Mammary epithelial cell (primary cell): ENCODE data around the gene SPOCD1.

Experiments
- EZH2 ChIP-seq: IDR thresholded peaks from 2 replicates; pipeline ENCODE4 v1.6.1; 2012; ENCODE audit warnings: low read length, inconsistent platforms, borderline replicate concordance
- TF ChIP-seq, protein P1 (sequence below), 2 donors: IDR thresholded peaks in 1 of 2; conservative IDR thresholded peaks in 1 of 2; 2 replicates each; pipeline ENCODE4 v1.5.1; 2011 to 2012; ENCODE audit warnings: inconsistent platforms in 2 of 2, low read length in 2 of 2, mild to moderate bottlenecking in 2 of 2, control low read depth in 1 of 2, low read depth in 1 of 2; ENCODE audit not compliant: insufficient read depth in 1 of 2; ENCODE audit errors: extremely low read depth in 1 of 2

DNA sequence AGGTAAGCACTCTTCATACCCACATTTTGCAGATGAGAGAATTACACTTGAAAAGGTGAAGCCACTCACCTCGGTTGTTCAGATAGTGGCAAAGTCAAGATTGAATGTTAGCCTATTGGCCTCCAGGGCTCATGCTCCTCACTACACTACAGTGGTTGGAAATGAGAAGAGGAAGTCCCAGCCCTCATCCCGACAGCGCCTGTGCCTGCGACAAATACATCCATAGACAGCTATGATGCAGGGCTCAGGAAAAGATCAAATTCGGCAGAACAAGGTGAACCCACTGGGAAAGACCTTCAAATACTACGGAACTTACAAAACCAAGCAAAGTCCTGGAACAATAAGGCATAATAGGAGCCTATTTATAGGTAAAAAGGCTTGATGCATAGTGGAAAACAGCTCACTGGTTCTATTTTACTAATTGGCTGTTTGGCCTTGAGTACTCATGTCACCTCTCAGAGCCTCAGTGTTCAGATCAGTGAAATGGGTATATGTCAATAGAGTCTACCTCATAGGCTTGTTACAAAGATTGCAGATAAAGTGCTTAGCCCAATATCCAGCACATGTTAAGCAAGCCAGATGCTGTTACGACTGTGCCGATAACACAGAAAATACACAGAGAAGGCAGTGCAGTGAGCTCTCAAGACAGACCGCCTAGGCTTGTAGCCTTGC is 3.5 kb downstream of the SPOCD1 start:
- TF ChIP-seq, protein P1, sequence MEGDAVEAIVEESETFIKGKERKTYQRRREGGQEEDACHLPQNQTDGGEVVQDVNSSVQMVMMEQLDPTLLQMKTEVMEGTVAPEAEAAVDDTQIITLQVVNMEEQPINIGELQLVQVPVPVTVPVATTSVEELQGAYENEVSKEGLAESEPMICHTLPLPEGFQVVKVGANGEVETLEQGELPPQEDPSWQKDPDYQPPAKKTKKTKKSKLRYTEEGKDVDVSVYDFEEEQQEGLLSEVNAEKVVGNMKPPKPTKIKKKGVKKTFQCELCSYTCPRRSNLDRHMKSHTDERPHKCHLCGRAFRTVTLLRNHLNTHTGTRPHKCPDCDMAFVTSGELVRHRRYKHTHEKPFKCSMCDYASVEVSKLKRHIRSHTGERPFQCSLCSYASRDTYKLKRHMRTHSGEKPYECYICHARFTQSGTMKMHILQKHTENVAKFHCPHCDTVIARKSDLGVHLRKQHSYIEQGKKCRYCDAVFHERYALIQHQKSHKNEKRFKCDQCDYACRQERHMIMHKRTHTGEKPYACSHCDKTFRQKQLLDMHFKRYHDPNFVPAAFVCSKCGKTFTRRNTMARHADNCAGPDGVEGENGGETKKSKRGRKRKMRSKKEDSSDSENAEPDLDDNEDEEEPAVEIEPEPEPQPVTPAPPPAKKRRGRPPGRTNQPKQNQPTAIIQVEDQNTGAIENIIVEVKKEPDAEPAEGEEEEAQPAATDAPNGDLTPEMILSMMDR (conservative IDR thresholded peaks at IDR 0.05 in 1 of 2, IDR thresholded peaks at IDR 0.05 in 1 of 2; ENCODE audit: extremely low read depth in 1 of 2, insufficient read depth in 1 of 2, low read depth in 1 of 2, low read length in 2 of 2) = no peak
- no peak for TF ChIP-seq EZH2
